Upper lobe of left lung (tissue), 6 donors: ENCODE data around the gene VPS13A. TPM values are rescaled to one million over a fixed set of nuclear protein-coding genes. Genes with fewer than 3 reads are reported as not detected.

Source experiments
- ATAC-seq, 2 donors: fragments of 200-7000 bp; cut with Tn5 transposase; one replicate each; pipeline ENCODE4 v1.9.1; 2022; ENCODE audit warnings: mild to moderate bottlenecking in 2 of 2, moderate library complexity in 2 of 2; ENCODE audit not compliant: low FRiP score in 2 of 2
- DNase-seq, 2 donors: peaks; one replicate each; pipeline ENCODE4 v3.0.0-alpha.2; 2019 to 2020
- H3K27ac ChIP-seq, 4 donors: fragments of 200-600 bp; sonication (generic); one replicate each; pipeline ENCODE4 v1.5.1; 2016 to 2019
- H3K27me3 ChIP-seq, 4 donors: fragments of 200-600 bp; sonication (generic); one replicate each; pipeline ENCODE4 v1.5.1; 2017 to 2019
- H3K36me3 ChIP-seq, 4 donors: fragments of 200-600 bp; sonication (generic); one replicate each; pipeline ENCODE4 v1.5.1; 2016 to 2019
- H3K4me1 ChIP-seq, 4 donors: fragments of 200-600 bp; sonication (generic); one replicate each; pipeline ENCODE4 v1.5.1; 2018 to 2019
- H3K4me3 ChIP-seq, 4 donors: fragments of 200-600 bp; sonication (generic); one replicate each; pipeline ENCODE4 v1.5.1; 2017 to 2019; ENCODE audit warnings: mild to moderate bottlenecking in 2 of 4, moderate library complexity in 1 of 4
- H3K9me3 ChIP-seq, 4 donors: fragments of 200-600 bp; sonication (generic); one replicate each; pipeline ENCODE4 v1.5.1; 2018 to 2019
- CTCF ChIP-seq, 6 experiments: fragments of 450-650 bp in 4 of 6; fragments of 200-600 bp in 2 of 6; sonication (generic) in 2 of 6; IDR thresholded peaks; one replicate each; pipeline ENCODE4 v1.5.1; 2016 to 2019; ENCODE audit warnings: antibody characterized with exemption in 6 of 6
- EP300 ChIP-seq, 4 donors: sonication (generic); formaldehyde crosslinking; IDR thresholded peaks; one replicate each; pipeline ENCODE4 v1.5.1; 2017; ENCODE audit warnings: antibody characterized with exemption in 4 of 4, control low read depth in 2 of 4
- POLR2A ChIP-seq, 4 donors: fragments of 450-650 bp; IDR thresholded peaks; one replicate each; pipeline ENCODE4 v1.5.1; 2016 to 2017; ENCODE audit warnings: antibody characterized with exemption in 4 of 4, mild to moderate bottlenecking in 2 of 4
- POLR2AphosphoS5 ChIP-seq, 2 donors: sonication (generic); formaldehyde crosslinking; IDR thresholded peaks; one replicate each; pipeline ENCODE4 v1.5.1; 2017; ENCODE audit warnings: antibody characterized with exemption in 2 of 2
- WGBS, 2 donors: methylation state at CpG; one replicate each; pipeline ENCODE4 v1.1.5; 2017 to 2018; 5-methylcytosine and 5-hydroxymethylcytosine counted together
- total RNA-seq, 6 donors: library from RNA; depleted of rRNA in 4 of 6; stranded (reverse); fragments of >200 nt in 4 of 6; gene quantifications; one replicate each; pipeline versions ENCODE4 v1.1.0 to v1.2.1, GENCODE V29; 2016 to 2021
- donor health status: DM: no; HTN: no; CAD: no; lungs with moderate emphysema.
- donor health status: DM: no; HTN: yes; CAD: no; lungs with severe emphysema.

Gene VPS13A
- total RNA-seq, 6 donors from 2014 or later: 21.6 to 90.0 (median 31.4) TPM

DNA sequence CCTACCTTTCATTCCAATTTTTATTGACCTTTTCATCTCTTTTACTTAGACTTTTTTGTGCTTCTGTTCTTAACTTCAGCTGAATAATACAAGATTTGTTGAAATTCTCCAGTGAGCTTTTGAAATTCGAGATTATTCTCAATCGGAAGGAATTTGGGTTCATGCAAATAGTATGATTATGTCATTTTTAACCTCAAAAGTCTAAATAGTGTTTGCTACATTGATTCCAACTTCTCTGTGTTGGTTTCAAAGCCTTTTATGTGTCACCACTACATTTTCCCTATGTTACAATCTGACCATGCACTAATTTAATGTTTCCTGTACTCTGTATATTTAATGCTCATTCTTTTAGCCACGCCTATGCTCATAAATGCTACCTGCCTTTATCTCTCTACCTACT, 44.1 kb downstream of the VPS13A start:
- no peaks in the 10 kb centered on the region for H3K4me1 ChIP-seq
- TF ChIP-seq EP300 (IDR thresholded peaks at IDR 0.05) (no peak), POLR2AphosphoS5 (IDR thresholded peaks at IDR 0.05) (no peak), CTCF (IDR thresholded peaks at IDR 0.05) (no peak), POLR2A (IDR thresholded peaks at IDR 0.05) (no peak)
- no peak for DNase-seq
- H3K4me3 ChIP-seq: no peak overlapping the region
- WGBS, 2 donors: 93% methylated on average over 3 of the region's 3 CpGs
- peaks cover 0 to 29% (median 0%) of the 10 kb centered on the region in 4 donors for H3K36me3 ChIP-seq
- H3K27me3 ChIP-seq: no peaks in the 10 kb centered on the region
- H3K9me3 ChIP-seq: no peaks in the 10 kb centered on the region
- no peak overlapping the region for H3K27ac ChIP-seq
- no peak for ATAC-seq

DNA sequence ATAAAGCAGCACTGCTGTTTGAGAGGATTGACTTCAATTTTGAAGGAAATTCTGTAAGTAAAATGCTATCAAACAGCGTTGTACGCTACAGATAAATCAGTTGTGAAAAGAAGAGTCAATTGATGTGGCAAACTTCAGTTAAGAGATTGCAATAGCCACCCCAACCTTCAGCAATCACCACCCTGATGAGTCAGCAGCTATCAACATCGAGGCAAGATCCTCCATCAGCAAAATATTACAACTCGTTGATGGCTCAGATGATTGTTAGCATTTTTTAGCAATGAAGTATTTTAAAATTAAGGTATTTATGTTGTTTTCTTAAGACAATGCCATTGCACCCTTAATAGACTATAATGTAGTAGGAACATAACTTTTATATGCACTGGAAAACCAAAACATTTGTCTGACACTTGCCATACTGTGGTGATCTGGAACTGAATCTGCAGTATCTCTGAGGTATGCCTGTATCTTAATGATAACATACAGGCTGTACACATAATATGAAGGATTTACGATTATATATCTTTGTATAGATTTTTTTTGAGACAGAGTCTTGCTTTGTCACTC, 47.5 kb downstream of the VPS13A start:
- 78 to 82% methylated on average over 5 of the region's 5 CpGs for WGBS, 2 donors
- ATAC-seq (no peak), DNase-seq (no peak)
- H3K9me3 ChIP-seq: no peaks in the 10 kb centered on the region
- H3K36me3 ChIP-seq: peaks cover 0 to 48% (median 7%) of the 10 kb centered on the region in 4 donors
- no peaks in the 10 kb centered on the region for H3K4me1 ChIP-seq
- no peak overlapping the region for H3K4me3 ChIP-seq
- TF ChIP-seq POLR2AphosphoS5 (IDR thresholded peaks at IDR 0.05) (no peak), EP300 (IDR thresholded peaks at IDR 0.05) (no peak), POLR2A (IDR thresholded peaks at IDR 0.05) (no peak), CTCF (IDR thresholded peaks at IDR 0.05) (no peak)
- H3K27ac ChIP-seq: no peak overlapping the region
- no peaks in the 10 kb centered on the region for H3K27me3 ChIP-seq

GRCh38 chr9:77236693-77237092, 59.4 kb downstream of the VPS13A start:
- Histone ChIP-seq H3K9me3 (no peaks in the 10 kb centered on the region), H3K27ac (no peak overlapping the region), H3K36me3 (peaks cover 0 to 3% (median 0%) of the 10 kb centered on the region in 4 donors), H3K4me1 (no peaks in the 10 kb centered on the region), H3K27me3 (no peaks in the 10 kb centered on the region), H3K4me3 (no peak overlapping the region)
- 70 to 76% methylated on average over 5 of the region's 5 CpGs for WGBS, 2 donors
- ATAC-seq (no peak), DNase-seq (no peak)
- TF ChIP-seq CTCF (IDR thresholded peaks at IDR 0.05): no peak
- no peak for TF ChIP-seq EP300 (IDR thresholded peaks at IDR 0.05)
- no peak for TF ChIP-seq POLR2A (IDR thresholded peaks at IDR 0.05)
- TF ChIP-seq POLR2AphosphoS5 (IDR thresholded peaks at IDR 0.05): no peak

DNA sequence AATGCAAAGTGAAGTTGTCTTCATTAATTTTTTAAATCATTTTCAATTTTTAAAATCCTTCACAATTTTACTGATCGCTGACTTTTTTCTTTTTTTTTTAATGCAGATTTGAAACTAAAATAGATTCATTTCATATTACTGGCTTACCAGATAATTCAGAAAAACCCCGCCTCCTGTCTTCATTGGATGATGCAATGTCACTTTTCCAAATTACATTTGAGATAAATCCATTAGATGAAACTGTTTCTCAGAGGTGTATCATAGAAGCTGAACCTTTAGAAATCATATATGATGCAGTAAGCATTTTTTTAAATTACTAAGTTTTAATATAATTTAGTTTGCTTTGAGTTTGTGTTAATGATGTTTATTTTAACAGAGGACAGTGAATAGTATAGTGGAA, 60.6 kb downstream of the VPS13A start:
- Histone ChIP-seq H3K27me3 (no peaks in the 10 kb centered on the region), H3K36me3 (peaks cover 0 to 5% (median 0%) of the 10 kb centered on the region in 4 donors), H3K4me3 (no peak overlapping the region), H3K9me3 (no peaks in the 10 kb centered on the region), H3K27ac (no peak overlapping the region), H3K4me1 (no peaks in the 10 kb centered on the region)
- ATAC-seq (no peak), DNase-seq (no peak)
- TF ChIP-seq CTCF (IDR thresholded peaks at IDR 0.05) (no peak), EP300 (IDR thresholded peaks at IDR 0.05) (no peak), POLR2A (IDR thresholded peaks at IDR 0.05) (no peak), POLR2AphosphoS5 (IDR thresholded peaks at IDR 0.05) (no peak)
- WGBS, 2 donors: 67 to 94% methylated on average over 2 of the region's 2 CpGs

DNA sequence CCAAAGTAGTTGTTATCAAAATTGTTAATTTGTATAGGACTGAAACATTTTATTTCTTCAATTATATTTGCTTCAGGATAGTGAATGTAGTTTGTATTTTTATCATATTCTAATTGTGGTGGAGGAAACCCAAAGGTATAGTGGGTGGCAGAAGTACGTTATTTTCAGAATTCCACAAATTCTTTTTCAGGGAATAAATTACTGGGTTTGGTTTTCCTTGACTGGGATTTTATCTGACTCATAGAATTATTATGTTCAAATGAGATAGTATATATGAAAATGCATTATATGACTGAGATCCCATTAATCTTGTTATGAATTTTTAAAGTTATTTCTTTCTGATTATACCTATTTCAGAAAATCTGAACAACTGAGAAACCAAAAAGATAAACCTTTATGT, 73.7 kb downstream of the VPS13A start:
- H3K36me3 ChIP-seq: peaks cover 0 to 5% (median 0%) of the 10 kb centered on the region in 4 donors
- 94 to 98% methylated on average over 1 of the region's 1 CpG for WGBS, 2 donors

More for the DNA sequence above, 73.7 kb downstream of the VPS13A start:
- ATAC-seq (no peak), DNase-seq (no peak)
- H3K27ac ChIP-seq: no peak overlapping the region
- no peak for TF ChIP-seq POLR2AphosphoS5 (IDR thresholded peaks at IDR 0.05)
- no peaks in the 10 kb centered on the region for H3K27me3 ChIP-seq
- no peak overlapping the region for H3K4me3 ChIP-seq
- H3K4me1 ChIP-seq: no peaks in the 10 kb centered on the region
- no peaks in the 10 kb centered on the region for H3K9me3 ChIP-seq
